HG02981 (cell line): ENCODE results near the gene HSPA8.
A peak's percentile ranks its signal among the peaks of the same experiment; 100 is the strongest.

Experiments
- ATAC-seq: cut with Tn5 transposase; IDR thresholded peaks from one replicate; pipeline ENCODE4 v1.9.1; 2021; ENCODE audit warnings: mild to moderate bottlenecking, moderate library complexity; ENCODE audit not compliant: unreplicated experiment

The HSPA8 gene

DNA sequence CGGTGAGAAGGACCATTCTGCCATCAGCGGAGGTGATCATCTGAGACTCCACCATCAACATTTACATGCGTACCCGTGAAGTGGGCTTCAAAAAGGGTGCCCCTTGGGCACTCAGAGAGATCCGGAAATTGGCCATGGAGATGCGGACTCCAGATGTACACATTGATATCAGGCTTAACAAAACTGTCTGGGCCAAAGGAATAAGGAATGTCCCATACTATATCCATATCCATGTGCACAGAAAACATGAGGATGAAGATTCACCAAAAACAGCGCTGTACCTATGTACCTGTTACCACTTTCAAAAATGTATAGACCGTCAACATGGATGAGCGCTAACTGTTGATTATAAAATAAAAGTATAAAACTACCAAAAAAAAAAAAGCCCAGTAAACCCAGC is 10.8 kb downstream of the HSPA8 start:
- no peak for ATAC-seq

DNA sequence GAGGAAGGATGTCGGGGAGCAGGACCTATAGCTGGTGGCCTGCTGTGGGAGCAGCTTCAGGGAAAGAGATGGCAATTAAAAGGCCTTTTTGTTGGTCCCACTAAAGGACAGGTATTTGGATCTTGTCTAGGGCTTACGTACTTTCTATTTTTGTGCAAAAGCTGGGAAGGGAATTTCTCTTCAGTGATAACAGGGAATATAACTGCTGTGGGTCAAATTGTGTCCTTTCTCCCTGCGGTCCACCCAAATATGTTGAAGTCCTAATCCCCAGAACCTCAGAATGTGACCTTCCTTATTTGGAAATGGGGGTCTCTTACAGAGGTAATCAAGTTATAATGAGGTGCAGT is 14.0 kb downstream of the HSPA8 start:
- no peak for ATAC-seq

DNA sequence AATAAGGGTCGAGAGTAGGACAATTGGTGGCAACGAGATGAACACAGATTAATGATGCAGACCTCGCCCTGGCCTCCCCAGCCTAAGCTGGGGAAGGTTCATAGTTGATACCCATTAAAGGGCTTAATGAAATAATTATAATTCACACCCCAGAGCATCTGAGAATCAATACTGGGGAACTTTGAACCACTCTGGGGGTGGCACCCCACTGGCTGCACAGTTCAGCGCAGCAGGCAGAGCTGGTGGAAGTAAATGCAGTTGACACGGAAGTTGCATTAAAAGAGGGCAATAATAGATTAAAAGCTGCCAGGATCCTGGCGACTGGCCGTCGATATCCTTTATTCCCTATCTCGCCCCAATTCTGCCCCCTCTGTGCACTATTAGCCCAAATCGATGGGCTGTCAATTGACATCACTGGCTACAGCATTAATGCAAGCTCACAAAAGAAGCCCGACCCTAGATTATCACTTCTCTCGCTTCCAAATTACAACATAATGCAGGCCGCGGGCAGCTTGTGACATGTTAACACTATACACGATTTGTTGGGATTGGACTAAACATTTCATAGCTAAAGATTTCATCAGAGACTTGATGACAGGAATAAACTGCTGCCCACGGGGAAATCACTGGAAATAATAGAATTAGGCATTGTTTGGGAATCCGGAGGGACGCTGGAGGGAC is 14.5 kb downstream of the HSPA8 start:
- ATAC-seq = no peak

DNA sequence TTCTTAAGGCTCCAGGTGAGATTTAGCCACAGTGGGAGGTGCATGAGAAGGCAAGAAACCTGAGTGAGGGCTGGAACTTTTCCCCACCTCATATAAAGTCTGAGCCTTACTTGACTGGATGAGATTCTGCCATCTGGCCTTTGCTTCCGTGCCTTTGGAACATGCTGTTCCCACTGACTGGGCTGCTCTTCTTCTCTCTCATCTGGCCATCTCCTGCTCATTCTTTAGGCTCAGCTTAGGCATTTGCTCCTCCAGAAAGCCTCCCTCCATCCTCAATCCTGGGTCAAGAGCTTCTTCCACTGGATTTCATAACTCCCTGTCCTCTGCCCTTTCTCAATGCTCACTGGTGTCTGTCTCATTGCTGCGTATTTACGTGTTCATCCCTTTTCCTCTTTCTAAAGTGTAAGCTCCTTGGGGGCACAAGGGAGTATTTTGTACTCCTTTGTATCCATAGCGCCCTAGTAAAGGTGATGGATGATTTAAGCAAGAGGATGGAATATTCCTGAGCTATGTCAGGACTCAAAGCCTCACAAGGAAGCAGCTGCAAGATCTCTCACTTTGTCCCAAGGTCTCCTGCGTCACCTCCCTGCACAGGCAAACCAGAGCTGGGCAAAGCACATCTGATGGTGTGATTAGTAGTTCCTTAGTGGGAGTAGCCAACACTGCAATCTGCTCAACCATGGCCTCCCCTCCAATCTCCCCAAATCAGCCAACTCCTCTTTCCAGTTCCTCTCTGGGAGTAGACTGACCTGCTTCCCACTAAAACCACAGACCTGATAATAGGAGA is 15.3 kb downstream of the HSPA8 start:
- ATAC-seq = no peak

DNA sequence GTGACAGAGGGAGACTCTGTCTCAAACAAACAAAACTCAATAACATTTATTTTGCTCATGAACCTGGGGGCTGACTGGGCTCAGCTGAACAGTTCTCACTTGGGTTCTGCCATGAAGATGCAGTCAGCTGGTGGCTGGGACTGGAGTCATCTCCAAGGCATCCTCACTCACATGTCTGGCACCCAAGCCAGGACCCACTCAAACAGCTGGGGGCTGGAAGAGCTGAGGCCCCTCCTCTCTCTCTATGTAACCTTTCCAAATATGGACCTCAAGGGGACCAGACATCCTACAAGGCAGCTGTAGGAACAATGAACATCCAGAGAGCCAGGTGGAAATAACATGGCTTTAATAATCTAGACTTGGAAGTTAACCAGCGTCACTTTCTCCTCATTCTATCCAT is 16.8 kb downstream of the HSPA8 start:
- no peak for ATAC-seq

DNA sequence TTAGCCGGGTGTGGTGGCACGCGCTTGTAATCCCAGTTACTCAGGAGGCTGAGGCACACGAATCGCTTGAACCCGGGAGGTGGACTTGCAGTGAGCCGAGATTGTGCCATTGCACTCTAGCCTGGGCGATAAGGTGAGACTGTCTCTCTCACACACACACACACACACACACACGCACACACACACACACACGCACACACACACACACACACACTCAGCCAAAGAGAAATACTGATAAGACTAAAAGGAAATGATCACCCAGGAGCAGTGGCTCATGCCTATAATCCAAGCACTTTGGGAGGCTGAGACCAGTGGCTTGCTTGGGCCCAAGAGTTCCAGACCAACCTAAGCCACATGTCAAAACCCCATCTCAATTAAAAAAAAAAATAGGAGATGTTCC is 20.8 kb downstream of the HSPA8 start:
- ATAC-seq = no peak

DNA sequence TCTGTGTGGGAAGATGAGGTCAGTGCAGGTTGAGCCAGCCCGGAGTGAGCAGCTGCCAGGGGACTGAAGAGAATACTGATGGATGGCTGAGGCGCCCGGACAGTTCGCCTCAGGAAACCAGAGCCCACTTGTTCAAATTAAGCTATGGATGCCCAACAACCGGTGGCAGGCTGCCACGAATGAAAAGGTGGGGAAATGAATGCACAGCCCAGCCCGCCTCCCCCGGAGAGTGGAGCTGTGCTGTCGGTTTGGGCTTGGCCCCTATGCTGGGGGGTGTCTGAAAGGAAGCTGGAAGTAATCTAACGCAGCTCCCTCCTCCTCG is 21.9 kb downstream of the HSPA8 start:
- ATAC-seq = no peak

DNA sequence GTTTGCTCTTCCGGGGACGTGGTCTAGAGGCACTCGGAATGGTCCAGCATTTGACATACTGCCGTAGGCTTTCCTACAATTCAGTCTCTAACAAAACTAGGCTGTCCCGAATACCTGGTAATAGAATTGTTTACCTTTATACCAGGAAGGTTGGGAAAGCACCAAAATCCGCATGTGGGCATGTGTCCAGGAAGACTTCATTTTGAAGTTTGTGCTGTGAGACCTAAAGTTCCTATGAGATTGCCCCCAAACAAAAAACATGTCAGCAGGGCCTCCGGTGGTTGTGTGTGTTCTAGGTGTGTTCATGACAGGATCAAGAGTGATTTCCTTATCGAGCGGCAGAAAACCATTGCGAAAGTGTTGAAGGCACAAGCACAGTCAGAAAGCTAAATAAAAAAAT is 26.1 kb downstream of the HSPA8 start:
- no peak for ATAC-seq

DNA sequence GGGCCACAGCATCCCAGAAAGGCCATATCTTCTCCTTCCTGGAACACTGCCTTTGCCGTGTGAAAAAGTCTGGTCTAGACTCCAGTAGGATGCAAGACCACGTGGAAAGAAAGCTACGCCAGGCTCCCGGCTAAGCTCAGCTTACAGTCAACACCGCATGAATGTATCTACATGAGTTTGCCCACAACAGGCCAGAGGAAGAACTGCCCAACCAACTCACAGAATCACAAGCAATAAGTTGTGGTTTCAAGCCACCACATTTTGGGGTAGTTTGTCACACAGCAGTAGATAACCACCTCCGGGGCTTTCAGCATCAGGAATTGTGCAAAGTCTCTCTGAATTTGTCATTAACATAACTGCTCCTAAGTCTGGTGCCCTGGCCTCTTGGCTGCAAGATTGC is 27.3 kb downstream of the HSPA8 start:
- ATAC-seq = no peak

DNA sequence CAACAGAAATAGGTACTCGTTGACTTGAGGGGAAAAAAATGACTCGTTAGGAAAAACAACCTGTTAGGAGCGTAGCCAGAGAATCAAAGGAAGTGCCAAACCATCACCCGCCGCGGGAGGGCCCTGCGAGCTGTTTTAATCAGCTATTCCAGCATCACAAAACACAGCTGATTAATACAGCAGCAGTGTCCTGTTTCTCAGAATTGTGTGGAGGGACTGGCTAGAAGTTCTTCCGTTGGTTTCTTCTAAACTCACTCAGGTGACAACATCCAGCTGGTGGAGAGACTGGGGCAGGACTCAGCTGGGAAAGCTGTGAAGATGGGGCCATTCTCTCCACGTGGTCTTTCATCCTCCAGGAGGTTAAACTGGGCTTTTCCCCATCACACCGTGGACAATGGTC is 28.0 kb downstream of the HSPA8 start:
- ATAC-seq = no peak

DNA sequence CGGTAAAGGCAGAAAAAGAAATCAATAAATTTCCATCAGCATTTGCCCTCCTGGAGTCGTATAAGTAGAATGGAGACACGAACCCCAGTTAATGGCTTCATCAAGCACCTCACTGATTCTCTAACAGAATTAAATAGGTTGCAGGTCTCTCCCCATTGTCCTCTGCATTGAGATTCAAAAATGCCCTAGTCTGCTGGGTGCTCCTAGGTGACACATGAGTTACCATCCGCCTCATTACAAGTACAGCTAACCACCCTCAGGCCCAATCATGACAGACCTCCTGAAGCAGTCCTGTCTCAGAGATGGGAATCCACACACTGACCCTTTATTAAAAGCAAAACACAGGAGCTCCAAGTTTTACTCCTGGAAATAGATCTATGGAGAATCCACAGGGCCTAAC is 31.4 kb downstream of the HSPA8 start:
- ATAC-seq = no peak

DNA sequence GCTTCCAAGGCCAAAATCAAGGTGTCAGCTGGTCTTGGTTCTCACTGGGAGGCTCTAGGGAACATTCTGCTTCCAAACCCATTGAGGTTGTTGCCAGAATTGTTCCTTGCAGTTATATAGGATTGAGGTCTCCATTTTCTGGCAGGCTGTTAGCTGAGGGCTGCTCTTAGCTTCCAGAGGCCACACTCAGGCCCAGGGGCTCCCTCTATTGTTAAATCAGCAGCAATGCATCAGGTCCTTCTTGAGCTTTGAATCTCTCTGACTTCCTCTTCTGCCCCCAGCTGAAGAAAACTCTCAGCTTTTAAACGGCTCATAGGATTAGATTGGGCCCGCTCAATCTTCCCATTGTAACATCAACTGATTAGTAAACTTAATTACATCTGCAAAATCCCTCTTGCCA is 41.0 kb downstream of the HSPA8 start:
- ATAC-seq = peak; percentile 83

DNA sequence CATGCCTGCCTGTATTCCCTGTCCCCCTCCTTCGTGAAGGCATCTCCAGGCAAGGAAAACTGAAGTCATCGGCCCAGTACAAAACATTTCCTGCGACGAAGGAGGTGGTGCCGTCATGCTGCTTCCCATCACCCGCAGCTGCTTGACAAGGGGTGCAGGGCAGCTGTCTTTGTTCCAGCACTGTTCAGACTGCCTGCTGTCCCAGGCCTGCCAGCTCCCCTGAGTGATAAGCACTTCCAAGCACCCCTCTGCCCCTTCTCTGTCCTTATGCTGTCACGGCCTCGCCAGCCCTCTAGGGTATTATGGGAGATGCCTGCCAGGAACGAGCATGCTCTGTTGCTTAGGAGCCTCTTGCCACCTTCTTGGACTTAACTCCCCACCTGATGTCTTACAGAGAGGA is 43.2 kb downstream of the HSPA8 start:
- no peak for ATAC-seq

DNA sequence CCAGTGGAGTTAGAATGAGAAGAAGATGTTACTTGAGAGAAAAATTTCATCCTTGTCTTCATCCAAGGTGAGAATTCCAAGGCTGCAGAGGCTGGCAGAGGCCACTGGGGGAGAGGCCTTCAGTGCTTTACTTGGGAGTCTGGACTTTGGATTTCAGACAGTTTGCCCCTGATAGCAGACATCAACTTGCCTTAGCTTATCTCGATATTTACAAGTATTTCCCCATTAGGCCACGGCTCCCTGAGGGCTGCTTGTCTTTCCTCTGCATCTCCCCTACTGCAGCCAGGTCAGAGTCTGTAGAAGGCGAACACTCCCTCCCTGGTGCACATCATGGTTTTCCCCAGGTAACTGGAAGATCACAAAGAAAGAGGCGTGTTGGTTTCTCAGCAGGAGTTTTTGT is 50.4 kb downstream of the HSPA8 start:
- ATAC-seq = no peak
